HEK293 (cell line): ENCODE results near the gene STUB1.
A peak's percentile ranks its signal among the peaks of the same experiment; 100 is the strongest.

Source experiments
- CTCF ChIA-PET: fragments of 350-600 bp; formaldehyde crosslinking; extraction: SDS; loops from one replicate; lab custom pipeline; 2021; ENCODE audit warnings: antibody characterized with exemption; lab: Yijun Ruan, JAX
- POLR2A ChIA-PET: fragments of 300-600 bp; formaldehyde crosslinking; extraction: SDS; loops from one replicate; lab custom pipeline; 2020; ENCODE audit warnings: antibody characterized with exemption, inconsistent platforms; lab: Yijun Ruan, JAX
- H3K27ac ChIP-seq: fragments of 200-500 bp; sonication (Bioruptor generic); 2 replicates; pipeline ENCODE4 v1.5.1; 2014; ENCODE audit warnings: low read depth, low read length, control low read depth, inconsistent platforms; ENCODE audit errors: extremely low read depth
- H3K36me3 ChIP-seq, 2 experiments: fragments of 200-500 bp in 1 of 2; sonication (Bioruptor generic) in 1 of 2; 1 replicate in 1 of 2; 2 replicates in 1 of 2; pipeline ENCODE4 v1.5.1; 2014 to 2017; ENCODE audit warnings: inconsistent platforms in 2 of 2, low read length in 2 of 2; ENCODE audit not compliant: control insufficient read depth in 2 of 2, insufficient read depth in 1 of 2
- H3K4me1 ChIP-seq: fragments of 200-500 bp; sonication (Bioruptor generic); 2 replicates; pipeline ENCODE4 v1.5.1; 2014; ENCODE audit warnings: mild to moderate bottlenecking, low read length, inconsistent platforms; ENCODE audit not compliant: control insufficient read depth, insufficient read depth
- H3K4me3 ChIP-seq: 2 replicates; pipeline ENCODE4 v1.5.1; 2011; ENCODE audit warnings: low read depth, mild to moderate bottlenecking, control low read depth, low read length, moderate library complexity
- H3K9me3 ChIP-seq: fragments of 200-500 bp; sonication (Bioruptor generic); 2 replicates; pipeline ENCODE4 v1.5.1; 2014; ENCODE audit warnings: low read depth, low read length, inconsistent platforms; ENCODE audit not compliant: control insufficient read depth, insufficient read depth
- HIC1 ChIP-seq: fragments of 450-650 bp; formaldehyde crosslinking; IDR thresholded peaks from 2 replicates; pipeline ENCODE4 v1.5.1; 2016; ENCODE audit warnings: missing biosample characterization, missing genetic modification characterization
- KLF7 ChIP-seq: fragments of 450-650 bp; formaldehyde crosslinking; IDR thresholded peaks from 2 replicates; pipeline ENCODE4 v1.5.1; 2016; ENCODE audit warnings: missing biosample characterization, missing genetic modification characterization, borderline replicate concordance
- KLF9 ChIP-seq: fragments of 450-650 bp; formaldehyde crosslinking; IDR thresholded peaks from 2 replicates; pipeline ENCODE4 v1.5.1; 2016; ENCODE audit warnings: missing biosample characterization, missing genetic modification characterization, low read depth
- PBX3 ChIP-seq: sonication (generic); formaldehyde crosslinking; IDR thresholded peaks from 2 replicates; pipeline ENCODE4 v1.8.1; 2022; ENCODE audit warnings: mild to moderate bottlenecking, moderate library complexity, missing genetic modification reagents
- ZFP3 ChIP-seq: fragments of 450-650 bp; formaldehyde crosslinking; IDR thresholded peaks from 2 replicates; pipeline ENCODE4 v1.5.1; 2016; ENCODE audit warnings: low read depth, missing biosample characterization, missing genetic modification characterization
- ZFP69B ChIP-seq: fragments of 450-650 bp; formaldehyde crosslinking; IDR thresholded peaks from 2 replicates; pipeline ENCODE4 v1.5.1; 2016; ENCODE audit warnings: missing biosample characterization, missing genetic modification characterization
- ZNF133 ChIP-seq: fragments of 450-650 bp; formaldehyde crosslinking; IDR thresholded peaks from 2 replicates; pipeline ENCODE4 v1.5.1; 2016; ENCODE audit warnings: missing biosample characterization, missing genetic modification characterization
- ZNF175 ChIP-seq: fragments of 450-650 bp; formaldehyde crosslinking; IDR thresholded peaks from 2 replicates; pipeline ENCODE4 v1.5.1; 2016; ENCODE audit warnings: missing biosample characterization, missing genetic modification characterization
- ZNF274 ChIP-seq, 2 experiments: fragments of 200-500 bp in 1 of 2; fragments of 450-650 bp in 1 of 2; sonication (Bioruptor generic) in 1 of 2; formaldehyde crosslinking in 1 of 2; IDR thresholded peaks; 2 replicates each; pipeline versions ENCODE4 v1.5.1 to v1.6.1; 2014 to 2016; ENCODE audit warnings: borderline replicate concordance in 1 of 2, inconsistent platforms in 1 of 2, low read length in 1 of 2, missing biosample characterization in 1 of 2, missing genetic modification characterization in 1 of 2
- ZNF280C ChIP-seq: fragments of 450-650 bp; formaldehyde crosslinking; IDR thresholded peaks from 2 replicates; pipeline ENCODE4 v1.5.1; 2016; ENCODE audit warnings: missing biosample characterization, missing genetic modification characterization
- ZNF416 ChIP-seq: fragments of 450-650 bp; formaldehyde crosslinking; IDR thresholded peaks from 2 replicates; pipeline ENCODE4 v1.5.1; 2016; ENCODE audit warnings: missing biosample characterization, missing genetic modification characterization
- ZNF521 ChIP-seq: fragments of 450-650 bp; formaldehyde crosslinking; IDR thresholded peaks from 2 replicates; pipeline ENCODE4 v1.5.1; 2017; ENCODE audit warnings: missing biosample characterization, mild to moderate bottlenecking, missing genetic modification characterization
- ZNF558 ChIP-seq: fragments of 450-650 bp; formaldehyde crosslinking; IDR thresholded peaks from 2 replicates; pipeline ENCODE4 v1.5.1; 2016; ENCODE audit warnings: missing biosample characterization, missing genetic modification characterization
- ZNF76 ChIP-seq: fragments of 450-650 bp; formaldehyde crosslinking; IDR thresholded peaks from 2 replicates; pipeline ENCODE4; 2016; ENCODE audit warnings: low read depth, missing biosample characterization, missing genetic modification characterization, borderline replicate concordance
- ZSCAN16 ChIP-seq: fragments of 450-650 bp; formaldehyde crosslinking; IDR thresholded peaks from 2 replicates; pipeline ENCODE4 v1.5.1; 2016; ENCODE audit warnings: missing biosample characterization, missing genetic modification characterization
- TF ChIP-seq, protein P1 (sequence below): fragments of 450-650 bp; formaldehyde crosslinking; conservative IDR thresholded peaks from 2 replicates; pipeline ENCODE4 v1.5.1; 2016; ENCODE audit warnings: low read depth, missing biosample characterization, missing genetic modification characterization
- TF ChIP-seq, protein P2 (sequence below): fragments of 450-650 bp; formaldehyde crosslinking; IDR thresholded peaks from 2 replicates; pipeline ENCODE4 v1.5.1; 2016; ENCODE audit warnings: missing biosample characterization, missing genetic modification characterization, borderline replicate concordance

The STUB1 gene

DNA sequence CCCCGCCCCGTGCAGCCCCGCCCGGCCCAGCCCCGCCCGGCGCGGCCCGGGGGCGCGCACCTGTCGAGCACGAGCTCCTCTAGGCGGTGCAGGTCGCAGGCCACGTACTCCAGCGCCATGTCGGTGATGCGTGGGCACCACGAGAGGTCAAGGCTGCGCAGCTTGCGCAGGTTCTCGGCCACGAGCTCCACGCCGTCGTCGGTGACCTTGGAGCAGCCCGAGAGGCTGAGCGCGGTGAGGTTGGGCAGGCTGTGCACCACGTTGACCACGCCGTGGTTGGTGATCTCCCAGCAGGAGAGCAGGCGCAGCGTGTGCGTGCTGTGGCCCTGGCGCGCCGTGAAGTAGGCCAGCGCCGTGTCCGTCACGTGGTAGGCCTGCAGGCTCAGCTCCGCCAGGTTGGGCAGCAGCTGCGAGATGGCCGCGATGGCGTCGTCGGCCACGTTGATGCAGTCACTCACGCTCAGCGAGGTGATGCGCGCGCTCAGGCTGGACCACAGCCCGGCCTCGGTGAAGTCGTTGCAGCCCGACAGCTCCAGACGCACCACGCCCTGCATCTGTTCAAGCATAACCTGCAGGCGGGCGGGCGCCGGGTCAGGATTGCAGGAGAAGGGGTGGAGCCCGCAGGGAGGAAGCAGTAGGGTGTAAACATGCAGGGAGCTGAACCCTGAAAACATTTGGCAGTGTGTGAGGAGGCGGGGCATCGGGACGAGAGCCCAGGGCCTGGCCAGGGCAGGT, 15.3 kb downstream of the STUB1 start (continued):
- TF ChIP-seq, protein P1, sequence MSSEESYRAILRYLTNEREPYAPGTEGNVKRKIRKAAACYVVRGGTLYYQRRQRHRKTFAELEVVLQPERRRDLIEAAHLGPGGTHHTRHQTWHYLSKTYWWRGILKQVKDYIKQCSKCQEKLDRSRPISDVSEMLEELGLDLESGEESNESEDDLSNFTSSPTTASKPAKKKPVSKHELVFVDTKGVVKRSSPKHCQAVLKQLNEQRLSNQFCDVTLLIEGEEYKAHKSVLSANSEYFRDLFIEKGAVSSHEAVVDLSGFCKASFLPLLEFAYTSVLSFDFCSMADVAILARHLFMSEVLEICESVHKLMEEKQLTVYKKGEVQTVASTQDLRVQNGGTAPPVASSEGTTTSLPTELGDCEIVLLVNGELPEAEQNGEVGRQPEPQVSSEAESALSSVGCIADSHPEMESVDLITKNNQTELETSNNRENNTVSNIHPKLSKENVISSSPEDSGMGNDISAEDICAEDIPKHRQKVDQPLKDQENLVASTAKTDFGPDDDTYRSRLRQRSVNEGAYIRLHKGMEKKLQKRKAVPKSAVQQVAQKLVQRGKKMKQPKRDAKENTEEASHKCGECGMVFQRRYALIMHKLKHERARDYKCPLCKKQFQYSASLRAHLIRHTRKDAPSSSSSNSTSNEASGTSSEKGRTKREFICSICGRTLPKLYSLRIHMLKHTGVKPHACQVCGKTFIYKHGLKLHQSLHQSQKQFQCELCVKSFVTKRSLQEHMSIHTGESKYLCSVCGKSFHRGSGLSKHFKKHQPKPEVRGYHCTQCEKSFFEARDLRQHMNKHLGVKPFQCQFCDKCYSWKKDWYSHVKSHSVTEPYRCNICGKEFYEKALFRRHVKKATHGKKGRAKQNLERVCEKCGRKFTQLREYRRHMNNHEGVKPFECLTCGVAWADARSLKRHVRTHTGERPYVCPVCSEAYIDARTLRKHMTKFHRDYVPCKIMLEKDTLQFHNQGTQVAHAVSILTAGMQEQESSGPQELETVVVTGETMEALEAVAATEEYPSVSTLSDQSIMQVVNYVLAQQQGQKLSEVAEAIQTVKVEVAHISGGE (tag by site-specific recombination) = no peak
- TF ChIP-seq, protein P2, sequence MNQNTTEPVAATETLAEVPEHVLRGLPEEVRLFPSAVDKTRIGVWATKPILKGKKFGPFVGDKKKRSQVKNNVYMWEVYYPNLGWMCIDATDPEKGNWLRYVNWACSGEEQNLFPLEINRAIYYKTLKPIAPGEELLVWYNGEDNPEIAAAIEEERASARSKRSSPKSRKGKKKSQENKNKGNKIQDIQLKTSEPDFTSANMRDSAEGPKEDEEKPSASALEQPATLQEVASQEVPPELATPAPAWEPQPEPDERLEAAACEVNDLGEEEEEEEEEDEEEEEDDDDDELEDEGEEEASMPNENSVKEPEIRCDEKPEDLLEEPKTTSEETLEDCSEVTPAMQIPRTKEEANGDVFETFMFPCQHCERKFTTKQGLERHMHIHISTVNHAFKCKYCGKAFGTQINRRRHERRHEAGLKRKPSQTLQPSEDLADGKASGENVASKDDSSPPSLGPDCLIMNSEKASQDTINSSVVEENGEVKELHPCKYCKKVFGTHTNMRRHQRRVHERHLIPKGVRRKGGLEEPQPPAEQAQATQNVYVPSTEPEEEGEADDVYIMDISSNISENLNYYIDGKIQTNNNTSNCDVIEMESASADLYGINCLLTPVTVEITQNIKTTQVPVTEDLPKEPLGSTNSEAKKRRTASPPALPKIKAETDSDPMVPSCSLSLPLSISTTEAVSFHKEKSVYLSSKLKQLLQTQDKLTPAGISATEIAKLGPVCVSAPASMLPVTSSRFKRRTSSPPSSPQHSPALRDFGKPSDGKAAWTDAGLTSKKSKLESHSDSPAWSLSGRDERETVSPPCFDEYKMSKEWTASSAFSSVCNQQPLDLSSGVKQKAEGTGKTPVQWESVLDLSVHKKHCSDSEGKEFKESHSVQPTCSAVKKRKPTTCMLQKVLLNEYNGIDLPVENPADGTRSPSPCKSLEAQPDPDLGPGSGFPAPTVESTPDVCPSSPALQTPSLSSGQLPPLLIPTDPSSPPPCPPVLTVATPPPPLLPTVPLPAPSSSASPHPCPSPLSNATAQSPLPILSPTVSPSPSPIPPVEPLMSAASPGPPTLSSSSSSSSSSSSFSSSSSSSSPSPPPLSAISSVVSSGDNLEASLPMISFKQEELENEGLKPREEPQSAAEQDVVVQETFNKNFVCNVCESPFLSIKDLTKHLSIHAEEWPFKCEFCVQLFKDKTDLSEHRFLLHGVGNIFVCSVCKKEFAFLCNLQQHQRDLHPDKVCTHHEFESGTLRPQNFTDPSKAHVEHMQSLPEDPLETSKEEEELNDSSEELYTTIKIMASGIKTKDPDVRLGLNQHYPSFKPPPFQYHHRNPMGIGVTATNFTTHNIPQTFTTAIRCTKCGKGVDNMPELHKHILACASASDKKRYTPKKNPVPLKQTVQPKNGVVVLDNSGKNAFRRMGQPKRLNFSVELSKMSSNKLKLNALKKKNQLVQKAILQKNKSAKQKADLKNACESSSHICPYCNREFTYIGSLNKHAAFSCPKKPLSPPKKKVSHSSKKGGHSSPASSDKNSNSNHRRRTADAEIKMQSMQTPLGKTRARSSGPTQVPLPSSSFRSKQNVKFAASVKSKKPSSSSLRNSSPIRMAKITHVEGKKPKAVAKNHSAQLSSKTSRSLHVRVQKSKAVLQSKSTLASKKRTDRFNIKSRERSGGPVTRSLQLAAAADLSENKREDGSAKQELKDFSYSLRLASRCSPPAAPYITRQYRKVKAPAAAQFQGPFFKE (tag by site-specific recombination) = 0 out of 2 replicates have a peak, but pooled peaks have one; percentile 73
- TF ChIP-seq KLF9 (tag by site-specific recombination) = peak; percentile 18; the same call in 1 of the 2 replicates
- TF ChIP-seq KLF7 = no peak; the same call in 1 of the 2 replicates
- no peak for TF ChIP-seq ZSCAN16 (tag by site-specific recombination)
- TF ChIP-seq ZNF175 (tag by site-specific recombination) = no peak
- TF ChIP-seq PBX3 (CRISPR knock-in tag) = peak; percentile 77; the same call in 1 of the 2 replicates
- TF ChIP-seq ZNF558 = no peak
- 0 out of 2 replicates have a peak, but pooled peaks have one; percentile 14 for TF ChIP-seq ZFP69B (tag by site-specific recombination)
- TF ChIP-seq ZFP3 (tag by site-specific recombination) = no peak
- no peak for TF ChIP-seq ZNF76 (tag by site-specific recombination)

GRCh38 chr16:698911-699671, 18.9 kb downstream of the STUB1 start:
- ChIA-PET CTCF (no interaction called here), POLR2A (interaction anchor here (0.7 to 1.1 kb wide), 2 partner anchors 9 to 83 kb away, joined by 3 to 6 read pairs; partner anchors contain the start of gene WDR24)
- Histone ChIP-seq H3K27ac (no peak overlapping the region), H3K36me3 (no peaks in the 10 kb centered on the region), H3K4me1 (no peaks in the 10 kb centered on the region), H3K9me3 (no peaks in the 10 kb centered on the region), H3K4me3 (no peak overlapping the region)
- TF ChIP-seq HIC1 (tag by site-specific recombination) = peak; percentile 44; the same call in 1 of the 2 replicates
- TF ChIP-seq ZNF521 (tag by site-specific recombination) = no peak
- no peak for TF ChIP-seq ZNF133 (tag by site-specific recombination)
- no peak for TF ChIP-seq ZNF274 (IDR thresholded peaks at IDR 0.05; ENCODE audit: low read length)
- no peak for TF ChIP-seq ZNF274 (tag by site-specific recombination; IDR thresholded peaks at IDR 0.05; ENCODE audit: borderline replicate concordance)
- TF ChIP-seq ZNF280C (tag by site-specific recombination) = no peak
- no peak for TF ChIP-seq ZNF416 (tag by site-specific recombination)
